ENCODE measurements around the gene SKI.

GRCh38 chr1:2221271-2221670, 6.8 kb upstream of the SKI start:
- TF ChIP-seq CTCF (IDR thresholded peaks at IDR 0.05; ENCODE audit: insufficient read depth, low read depth, low read length) (no peak), EZH2 (IDR thresholded peaks at IDR 0.05; ENCODE audit: insufficient read depth, low read length) (no peak)

All from astrocyte (in vitro differentiated cells and primary cell).